ENCODE measurements around the gene KATNB1.
"Not testable (repeated sequence)": the region's sequence is repeated elsewhere in the genome, so short reads cannot be mapped to it uniquely, and the experiment has no call there.

KATNB1 gene

GRCh38 chr16:57700781-57701551 is 34.6 kb upstream of the KATNB1 start:
- no peak for DNase-seq

DNA sequence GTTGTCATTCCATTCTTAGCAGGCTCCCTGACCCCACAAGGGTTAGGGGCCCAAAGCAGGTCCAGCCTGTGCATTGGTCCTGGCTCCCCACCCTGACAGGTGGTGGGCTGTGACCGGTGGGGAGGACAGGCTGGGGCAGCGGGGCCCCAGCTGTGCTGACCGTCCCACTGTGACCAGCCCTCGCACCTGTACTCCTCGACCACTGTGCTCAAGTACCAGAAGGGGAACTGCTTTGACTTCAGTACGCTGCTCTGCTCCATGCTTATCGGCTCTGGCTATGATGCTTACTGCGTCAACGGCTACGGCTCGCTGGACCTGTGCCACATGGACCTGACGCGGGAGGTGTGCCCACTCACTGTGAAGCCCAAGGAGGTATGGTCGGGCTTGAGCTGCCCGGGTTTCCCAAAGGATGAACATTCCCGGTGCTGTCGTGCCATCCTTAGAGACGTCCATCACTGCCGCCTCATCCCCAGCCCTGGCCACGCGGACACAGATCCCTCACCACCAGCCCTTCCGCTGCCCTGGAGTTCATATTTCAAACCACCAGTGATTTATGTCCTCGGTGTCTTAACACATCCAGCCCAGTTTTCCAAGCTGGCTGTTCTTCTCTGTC is 33.7 kb upstream of the KATNB1 start:
- DNase-seq = no peak

- DNase-seq = no peak
Measured at GRCh38 chr16:57703416-57704010, 32.1 kb upstream of the KATNB1 start.

DNA sequence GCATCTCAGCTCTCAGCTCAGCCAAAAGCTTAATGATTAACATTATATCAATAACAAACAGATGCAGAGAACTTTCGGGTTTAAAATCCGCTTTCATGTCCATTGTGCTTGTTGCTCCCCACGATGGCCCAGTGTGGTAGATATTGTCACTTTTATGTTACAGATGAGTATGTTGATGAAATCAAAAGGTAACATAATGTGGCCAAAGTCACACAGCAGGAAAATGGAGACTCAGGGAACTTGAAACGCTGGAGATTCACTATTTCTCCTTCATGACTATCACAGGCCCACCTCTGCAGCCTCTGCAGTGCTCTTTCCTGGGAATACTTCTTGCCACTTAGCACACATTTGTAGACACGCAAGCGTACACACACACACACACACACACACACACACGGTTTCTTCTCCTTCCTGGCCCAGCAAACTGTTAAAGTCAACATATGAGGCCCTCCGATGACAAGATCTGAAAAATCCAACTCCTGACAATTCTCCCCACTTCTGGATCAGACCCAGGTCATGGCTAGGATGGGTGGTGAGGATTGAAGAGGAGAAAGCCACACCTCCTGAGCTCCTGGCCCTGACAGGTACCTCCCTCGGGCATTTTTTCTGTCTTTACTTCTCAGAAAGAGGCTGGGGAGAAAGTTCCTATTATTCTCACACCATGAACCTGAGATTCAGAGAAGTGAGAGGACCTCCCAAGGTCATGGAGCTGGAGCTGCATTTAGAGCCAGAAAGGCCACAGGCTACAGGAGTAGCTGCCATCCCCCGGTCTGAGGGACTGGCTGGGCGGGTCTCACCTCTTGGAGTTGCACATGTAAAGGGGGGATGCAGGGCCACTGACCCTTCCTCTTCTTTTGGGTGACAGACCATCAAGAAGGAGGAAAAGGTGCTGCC is 31.3 kb upstream of the KATNB1 start:
- DNase-seq = no peak

GRCh38 chr16:57704905-57705852 is 30.4 kb upstream of the KATNB1 start:
- no peak for DNase-seq

DNA sequence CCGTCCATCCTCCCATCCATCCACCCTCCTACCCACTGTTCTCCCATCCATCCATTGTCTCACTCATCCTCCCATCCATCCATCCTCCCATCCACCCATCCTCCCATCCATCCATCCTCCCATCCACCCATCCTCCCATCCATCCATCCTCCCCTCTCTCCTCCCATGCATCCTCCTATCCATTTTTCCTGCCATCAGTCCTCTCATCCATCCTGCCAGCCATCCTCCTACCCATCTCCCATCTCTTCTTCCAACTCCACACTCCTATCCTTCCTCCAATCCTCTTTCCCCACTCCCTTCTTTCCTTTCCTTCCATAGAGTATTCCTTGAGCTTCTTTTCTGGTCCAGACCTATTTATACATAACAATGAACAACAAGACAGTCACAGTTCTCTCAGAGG is 28.9 kb upstream of the KATNB1 start:
- no peak for DNase-seq

- DNase-seq = no peak
Measured at GRCh38 chr16:57707331-57707730, 28.2 kb upstream of the KATNB1 start.

DNA sequence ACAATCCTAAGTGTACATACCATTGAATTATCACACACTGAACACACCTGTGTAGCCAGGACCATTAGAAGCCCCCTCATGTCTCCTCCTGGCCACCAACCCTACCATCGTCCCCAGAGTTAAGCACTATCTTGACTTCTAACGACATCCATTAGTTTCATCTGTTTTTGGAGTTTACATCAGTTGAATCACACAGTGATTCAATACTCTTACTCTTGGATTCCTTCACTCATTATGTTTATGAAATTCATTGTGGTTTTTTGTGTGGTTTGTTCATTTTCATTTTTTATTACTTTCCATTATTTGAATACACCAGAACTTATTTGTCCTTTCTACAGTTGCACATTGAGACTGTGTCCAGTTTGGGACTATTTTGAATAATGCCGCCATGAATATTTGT is 27.4 kb upstream of the KATNB1 start:
- no peak for DNase-seq

- no peak for DNase-seq
Measured at GRCh38 chr16:57709663-57710062, 25.9 kb upstream of the KATNB1 start.

- DNase-seq = no peak
Measured at GRCh38 chr16:57711346-57711745, 24.2 kb upstream of the KATNB1 start.

DNA sequence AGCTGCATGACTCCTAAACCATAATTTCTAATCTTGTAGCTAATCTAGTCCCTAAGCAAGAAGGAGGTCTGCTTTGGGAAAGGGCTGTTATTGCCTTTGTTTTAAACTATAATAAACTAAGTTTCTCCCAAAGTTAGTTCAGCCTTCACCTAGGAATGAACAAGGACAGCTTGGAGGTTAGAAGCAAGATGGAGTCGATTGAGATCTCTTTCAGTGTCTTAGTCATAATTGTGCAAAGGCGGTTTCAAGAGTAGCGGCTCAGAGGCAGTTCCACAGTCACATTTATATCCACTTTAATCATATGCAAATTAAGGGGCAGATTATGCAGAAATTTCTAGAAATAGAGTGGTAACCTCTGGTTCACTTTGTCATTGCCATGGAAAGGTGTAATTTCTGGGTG is 23.6 kb upstream of the KATNB1 start:
- peak in 1 of 5 experiments; percentile 29 for DNase-seq

DNA sequence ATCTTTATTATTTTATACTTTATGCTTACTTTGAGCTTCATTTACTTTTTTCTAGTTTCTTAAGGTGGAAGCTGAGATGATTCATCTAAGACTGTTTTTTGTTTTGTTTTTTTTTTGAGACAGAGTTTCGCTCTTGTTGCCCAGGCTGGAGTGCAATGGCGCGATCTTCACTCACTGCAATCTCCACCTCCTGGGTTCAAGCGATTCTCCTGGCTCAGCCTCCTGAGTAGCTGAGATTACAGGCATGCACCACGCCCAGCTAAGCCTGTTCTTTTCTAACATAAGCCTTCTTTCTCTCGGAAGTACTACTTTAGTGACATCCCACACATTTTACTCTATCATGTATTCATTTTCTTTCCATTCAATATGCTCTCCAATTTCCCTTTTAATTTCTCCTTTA is 23.0 kb upstream of the KATNB1 start:
- DNase-seq = not testable (repeated sequence)

DNA sequence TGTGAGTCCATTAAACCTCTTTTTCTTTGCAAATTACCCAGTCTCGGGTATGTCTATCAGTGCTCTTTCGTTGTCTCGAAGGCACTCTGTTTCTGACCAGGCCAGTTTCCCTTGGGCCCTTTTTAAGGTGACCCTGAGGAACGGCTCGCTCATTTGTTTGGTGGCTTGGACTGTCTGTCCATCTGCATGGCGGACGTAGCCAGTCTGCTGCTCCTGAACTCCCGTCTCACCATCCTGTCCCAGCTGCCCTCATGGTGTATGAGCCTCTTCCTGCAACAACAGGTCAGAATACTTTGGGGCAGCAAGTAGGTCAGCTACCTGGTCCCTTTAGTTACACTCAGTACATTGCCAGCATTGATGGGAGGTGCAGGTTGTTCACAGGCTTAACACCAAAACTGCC is 22.0 kb upstream of the KATNB1 start:
- no peak for DNase-seq

GRCh38 chr16:57714047-57714446 is 21.5 kb upstream of the KATNB1 start:
- DNase-seq = no peak

GRCh38 chr16:57720142-57720575 is 15.4 kb upstream of the KATNB1 start:
- DNase-seq = peak in 2 of 5 experiments; percentile 16 to 59

DNA sequence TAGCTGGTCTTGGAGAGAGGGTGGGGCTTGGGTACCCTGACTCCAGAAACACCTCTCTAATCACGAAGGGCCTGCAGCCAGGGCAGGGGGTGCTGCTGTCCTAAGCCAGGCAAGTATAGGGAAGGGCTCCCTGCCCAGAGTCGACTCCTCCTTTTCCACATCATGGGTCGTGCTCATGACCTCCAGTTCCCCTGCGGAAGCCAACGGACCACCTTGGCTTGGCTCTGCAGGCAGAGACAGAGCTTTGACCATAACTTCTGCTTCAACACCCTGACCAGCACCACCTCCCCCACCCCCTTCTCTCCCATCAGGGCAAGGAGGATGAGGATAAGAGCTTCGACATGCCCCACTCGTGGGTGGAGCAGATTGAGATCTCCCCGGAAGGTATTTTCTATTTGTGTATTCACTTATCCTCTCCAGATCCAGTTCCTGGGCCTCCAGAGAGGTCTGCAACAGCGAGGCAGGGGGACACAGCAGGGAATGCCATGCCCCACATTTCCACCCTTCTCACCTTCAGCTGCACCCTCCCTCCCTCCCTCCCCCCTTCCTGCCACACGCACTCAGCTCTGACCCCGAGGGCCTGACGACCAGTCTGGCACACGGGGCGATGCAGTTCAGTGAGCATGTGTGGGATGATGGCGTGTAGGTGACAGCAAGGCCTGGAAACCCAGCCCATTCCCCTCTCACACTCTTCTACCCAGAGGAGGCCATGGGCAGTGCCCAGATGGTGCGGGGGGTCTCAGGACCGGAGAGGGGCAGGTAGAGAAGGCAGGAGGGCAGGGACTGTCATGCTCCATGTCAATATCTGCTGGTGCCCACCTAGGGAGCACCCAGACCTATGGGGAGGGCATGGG is 14.0 kb upstream of the KATNB1 start:
- no peak for DNase-seq

GRCh38 chr16:57722210-57722499 is 13.4 kb upstream of the KATNB1 start:
- DNase-seq = no peak

- DNase-seq = no peak
Measured at GRCh38 chr16:57722651-57723050, 12.9 kb upstream of the KATNB1 start.

GRCh38 chr16:57723170-57723569 is 12.4 kb upstream of the KATNB1 start:
- no peak for DNase-seq

DNA sequence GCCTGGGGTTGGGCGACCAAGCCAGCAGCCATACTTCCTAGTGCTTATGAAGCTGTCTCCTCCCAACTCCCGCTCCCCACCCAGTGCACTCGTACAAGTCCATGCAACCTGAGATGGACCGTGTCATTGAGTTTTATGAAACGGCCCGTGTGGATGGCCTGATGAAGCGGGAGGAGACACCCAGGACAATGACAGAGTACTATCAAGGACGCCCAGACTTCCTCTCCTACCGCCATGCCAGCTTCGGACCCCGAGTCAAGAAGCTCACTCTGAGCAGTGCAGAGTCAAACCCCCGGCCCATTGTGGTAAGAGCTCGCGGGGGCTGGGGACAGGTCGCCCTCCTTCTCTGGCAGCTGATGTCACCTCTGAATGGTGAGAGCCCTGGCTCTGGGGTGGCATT is 11.0 kb upstream of the KATNB1 start:
- no peak for DNase-seq

GRCh38 chr16:57725151-57725550 is 10.4 kb upstream of the KATNB1 start:
- DNase-seq = no peak
